Chondrocyte (in vitro differentiated cells): ENCODE measurements around the gene GNAL. TPM values are rescaled to one million over a fixed set of nuclear protein-coding genes. Genes with fewer than 3 reads are reported as not detected.
"Not testable (repeated sequence)": the region's sequence is repeated elsewhere in the genome, so short reads cannot be mapped to it uniquely, and the experiment has no call there.

Experiments
- DNase-seq: peaks from one replicate; pipeline ENCODE4 v3.0.0; 2021; ENCODE audit warnings: mixed read lengths, low spot score
- H3K27ac Mint-ChIP-seq: one replicate; pipeline ENCODE4 v1.8.0; 2021; ENCODE audit warnings: mild to moderate bottlenecking, moderate library complexity, mixed read lengths; ENCODE audit not compliant: unreplicated experiment
- H3K27me3 Mint-ChIP-seq: 2 replicates; pipeline ENCODE4 v1.8.0; 2021; ENCODE audit warnings: low read depth, mixed read lengths
- H3K36me3 Mint-ChIP-seq: 2 replicates; pipeline ENCODE4 v1.8.0; 2021; ENCODE audit warnings: low read depth, mixed read lengths
- H3K4me1 Mint-ChIP-seq: 2 replicates; pipeline ENCODE4 v1.8.0; 2021; ENCODE audit warnings: low read depth, mild to moderate bottlenecking, mixed read lengths
- H3K4me3 Mint-ChIP-seq: one replicate; pipeline ENCODE4 v1.8.0; 2021; ENCODE audit warnings: mild to moderate bottlenecking, moderate library complexity, mixed read lengths; ENCODE audit not compliant: unreplicated experiment
- H3K9me3 Mint-ChIP-seq: 2 replicates; pipeline ENCODE4 v1.8.0; 2021; ENCODE audit warnings: low read depth, mixed read lengths
- CTCF ChIP-seq: fragments of 200-600 bp; sonication (generic); IDR thresholded peaks from 2 replicates; pipeline ENCODE4 v1.5.0; 2021; ENCODE audit warnings: antibody characterized with exemption, mild to moderate bottlenecking, moderate library complexity
- total RNA-seq: library from RNA; stranded (reverse); gene quantifications from 3 replicates; pipeline ENCODE4 v1.2.1, GENCODE V29; 2021

GNAL gene
- total RNA-seq, 1 donor from 2014 or later: 5.9 TPM

GRCh38 chr18:11678211-11678610, 10.9 kb upstream of the GNAL start:
- TF ChIP-seq CTCF: no peak
- Mint-ChIP-seq H3K4me1 (no peaks in the 10 kb centered on the region), H3K27ac (no peak overlapping the region), H3K36me3 (peaks cover 2% of the 10 kb centered on the region), H3K27me3 (peaks cover 50% of the 10 kb centered on the region), H3K4me3 (no peak overlapping the region), H3K9me3 (peaks cover 4% of the 10 kb centered on the region)
- no peak for DNase-seq

GRCh38 chr18:11689669-11690565, 853 bp downstream of the GNAL start:
- Mint-ChIP-seq H3K4me1 (peaks cover 8% of the 10 kb centered on the region), H3K36me3 (peaks cover 4% of the 10 kb centered on the region), H3K27ac (no peak overlapping the region), H3K27me3 (no peaks in the 10 kb centered on the region), H3K9me3 (peaks cover 4% of the 10 kb centered on the region), H3K4me3 (peak overlapping the region; percentile 71)
- no peak for DNase-seq
- no peak for TF ChIP-seq CTCF

GRCh38 chr18:11690660-11691059, 1.6 kb downstream of the GNAL start:
- DNase-seq, H3K27ac Mint-ChIP-seq, H3K9me3 Mint-ChIP-seq, H3K4me3 Mint-ChIP-seq, H3K27me3 Mint-ChIP-seq, H3K36me3 Mint-ChIP-seq, H3K4me1 Mint-ChIP-seq: not testable (repeated sequence)

- no peaks in the 10 kb centered on the region for H3K4me1 Mint-ChIP-seq
- no peaks in the 10 kb centered on the region for H3K9me3 Mint-ChIP-seq
- TF ChIP-seq CTCF: no peak
- DNase-seq: no peak
- H3K27me3 Mint-ChIP-seq: peaks cover 8% of the 10 kb centered on the region
- no peak overlapping the region for H3K4me3 Mint-ChIP-seq
- H3K27ac Mint-ChIP-seq: no peak overlapping the region
- peaks cover 2% of the 10 kb centered on the region for H3K36me3 Mint-ChIP-seq
Measured at GRCh38 chr18:11695736-11696135, 6.7 kb downstream of the GNAL start.

- H3K4me1 Mint-ChIP-seq: no peaks in the 10 kb centered on the region
- no peaks in the 10 kb centered on the region for H3K9me3 Mint-ChIP-seq
- H3K27me3 Mint-ChIP-seq: peaks cover 8% of the 10 kb centered on the region
- H3K4me3 Mint-ChIP-seq: no peak overlapping the region
- no peak overlapping the region for H3K27ac Mint-ChIP-seq
- no peak for DNase-seq
- peaks cover 2% of the 10 kb centered on the region for H3K36me3 Mint-ChIP-seq
- no peak for TF ChIP-seq CTCF
Measured at GRCh38 chr18:11696451-11696850, 7.4 kb downstream of the GNAL start.

GRCh38 chr18:11700876-11701275, 11.8 kb downstream of the GNAL start:
- no peak for TF ChIP-seq CTCF
- Mint-ChIP-seq H3K4me3 (no peak overlapping the region), H3K27me3 (peaks cover 8% of the 10 kb centered on the region), H3K36me3 (peaks cover 2% of the 10 kb centered on the region), H3K4me1 (no peaks in the 10 kb centered on the region), H3K27ac (no peak overlapping the region), H3K9me3 (no peaks in the 10 kb centered on the region)
- DNase-seq: no peak
